Calu3 (cell line): ENCODE results near the gene NEMP2. TPM values are rescaled to one million over a fixed set of nuclear protein-coding genes. Genes with fewer than 3 reads are reported as not detected.
A peak's percentile ranks its signal among the peaks of the same experiment; 100 is the strongest.

ENCODE experiments used
- BruUV-seq: library from RNA; stranded (reverse); fragments of 400-500 nt; replicated peaks from 2 replicates; lab custom pipeline; 2021; lab: Mats Ljungman, UMichigan
- CTCF ChIA-PET: fragments of 300-600 bp; sonication (Branson Sonifier 250); formaldehyde crosslinking; loops from one replicate; lab custom pipeline; 2022; ENCODE audit warnings: antibody characterized with exemption; lab: Charles Lee
- DNase-seq: peaks from one replicate; pipeline ENCODE4 v3.0.0; 2022
- H3K27ac Mint-ChIP-seq: one replicate; pipeline ENCODE4 v1.8.0; 2022; ENCODE audit warnings: mixed read lengths; ENCODE audit not compliant: unreplicated experiment
- H3K27me3 Mint-ChIP-seq: one replicate; pipeline ENCODE4 v1.8.0; 2022; ENCODE audit warnings: mixed read lengths; ENCODE audit not compliant: unreplicated experiment
- H3K36me3 Mint-ChIP-seq: one replicate; pipeline ENCODE4 v1.8.0; 2022; ENCODE audit warnings: mild to moderate bottlenecking, moderate library complexity, mixed read lengths; ENCODE audit not compliant: insufficient read depth, unreplicated experiment
- H3K4me1 Mint-ChIP-seq: one replicate; pipeline ENCODE4 v1.8.0; 2022; ENCODE audit warnings: mild to moderate bottlenecking, low read depth, mixed read lengths; ENCODE audit not compliant: unreplicated experiment
- H3K4me3 Mint-ChIP-seq: one replicate; pipeline ENCODE4 v1.8.0; 2022; ENCODE audit warnings: mild to moderate bottlenecking, low read depth, moderate library complexity, mixed read lengths; ENCODE audit not compliant: unreplicated experiment
- H3K9me3 Mint-ChIP-seq: one replicate; pipeline ENCODE4 v1.8.0; 2022; ENCODE audit warnings: low read depth, mixed read lengths; ENCODE audit not compliant: unreplicated experiment
- intact Hi-C: fragments of 100-400 bp; cut with micrococcal nuclease; formaldehyde crosslinking; loops from one replicate; pipeline ENCODE4 v1.10.0; 2022; ENCODE audit not compliant: unreplicated experiment
- total RNA-seq: library from RNA; stranded (reverse); gene quantifications from 2 replicates; pipeline ENCODE4 v1.2.3, GENCODE V29; 2022
- TF ChIP-seq, protein P1 (sequence below): fragments of 200-600 bp; IDR thresholded peaks from one replicate; pipeline ENCODE4 v1.8.0; 2022; ENCODE audit warnings: antibody characterized with exemption; ENCODE audit not compliant: unreplicated experiment

Gene NEMP2
- total RNA-seq, 1 experiment from 2014 or later, result 10.2 TPM

DNA sequence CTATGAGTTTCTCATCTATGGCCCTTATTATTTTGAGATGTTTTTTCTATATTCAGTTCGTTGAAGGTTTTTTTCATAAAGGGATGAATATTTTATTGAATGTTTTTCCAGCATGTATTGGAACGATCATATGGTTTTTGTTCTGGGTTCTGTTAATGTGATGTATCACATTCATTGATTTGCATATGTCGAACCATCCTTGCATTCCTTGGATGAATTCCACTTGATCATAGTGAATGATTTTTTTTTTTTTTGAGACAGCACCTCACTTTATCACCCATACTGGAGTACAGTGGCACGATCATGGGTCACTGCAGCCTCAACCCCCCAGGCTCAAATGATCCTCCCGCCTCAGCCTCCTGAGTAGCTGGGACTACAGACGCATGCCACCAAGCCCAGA is 5.5 kb upstream of the NEMP2 start:
- H3K4me3 Mint-ChIP-seq, result no peak overlapping the region
- TF ChIP-seq, protein P1, sequence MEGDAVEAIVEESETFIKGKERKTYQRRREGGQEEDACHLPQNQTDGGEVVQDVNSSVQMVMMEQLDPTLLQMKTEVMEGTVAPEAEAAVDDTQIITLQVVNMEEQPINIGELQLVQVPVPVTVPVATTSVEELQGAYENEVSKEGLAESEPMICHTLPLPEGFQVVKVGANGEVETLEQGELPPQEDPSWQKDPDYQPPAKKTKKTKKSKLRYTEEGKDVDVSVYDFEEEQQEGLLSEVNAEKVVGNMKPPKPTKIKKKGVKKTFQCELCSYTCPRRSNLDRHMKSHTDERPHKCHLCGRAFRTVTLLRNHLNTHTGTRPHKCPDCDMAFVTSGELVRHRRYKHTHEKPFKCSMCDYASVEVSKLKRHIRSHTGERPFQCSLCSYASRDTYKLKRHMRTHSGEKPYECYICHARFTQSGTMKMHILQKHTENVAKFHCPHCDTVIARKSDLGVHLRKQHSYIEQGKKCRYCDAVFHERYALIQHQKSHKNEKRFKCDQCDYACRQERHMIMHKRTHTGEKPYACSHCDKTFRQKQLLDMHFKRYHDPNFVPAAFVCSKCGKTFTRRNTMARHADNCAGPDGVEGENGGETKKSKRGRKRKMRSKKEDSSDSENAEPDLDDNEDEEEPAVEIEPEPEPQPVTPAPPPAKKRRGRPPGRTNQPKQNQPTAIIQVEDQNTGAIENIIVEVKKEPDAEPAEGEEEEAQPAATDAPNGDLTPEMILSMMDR, result no peak
- CTCF ChIA-PET, result no interaction called here
- H3K27me3 Mint-ChIP-seq, result no peaks in the 10 kb centered on the region
- H3K36me3 Mint-ChIP-seq, result peaks cover 3% of the 10 kb centered on the region
- no TSS peak for BruUV-seq
- H3K27ac Mint-ChIP-seq, result no peak overlapping the region
- intact Hi-C loops, result no loop called here
- DNase-seq, result no peak
- peaks cover 20% of the 10 kb centered on the region for H3K9me3 Mint-ChIP-seq
- H3K4me1 Mint-ChIP-seq, result peaks cover 11% of the 10 kb centered on the region

GRCh38 chr2:190538201-190538600 is 3.7 kb upstream of the NEMP2 start:
- BruUV-seq, result no TSS peak
- CTCF ChIA-PET, result interaction anchor here (0.6 kb wide), 1 partner anchor 194 kb away, joined by 3 read pairs; no protein-coding TSS in a partner anchor
- no peak overlapping the region for H3K4me3 Mint-ChIP-seq
- TF ChIP-seq, protein P1, result no peak
- H3K36me3 Mint-ChIP-seq, result peaks cover 19% of the 10 kb centered on the region
- peaks cover 20% of the 10 kb centered on the region for H3K9me3 Mint-ChIP-seq
- peaks cover 20% of the 10 kb centered on the region for H3K4me1 Mint-ChIP-seq
- intact Hi-C loops, result loop anchor here (5.0 to 10.0 kb wide), 2 partner anchors 34 to 107 kb away; partner anchors contain the start of gene NAB1
- DNase-seq, result no peak
- H3K27ac Mint-ChIP-seq, result no peak overlapping the region
- no peaks in the 10 kb centered on the region for H3K27me3 Mint-ChIP-seq

GRCh38 chr2:190537765-190538164 is 3.2 kb upstream of the NEMP2 start:
- Mint-ChIP-seq H3K27ac (no peak overlapping the region), H3K9me3 (peaks cover 20% of the 10 kb centered on the region), H3K4me3 (no peak overlapping the region), H3K27me3 (no peaks in the 10 kb centered on the region), H3K4me1 (peaks cover 21% of the 10 kb centered on the region), H3K36me3 (peaks cover 19% of the 10 kb centered on the region)
- CTCF ChIA-PET, result interaction anchor here (0.6 kb wide), 1 partner anchor 193 kb away, joined by 3 read pairs; no protein-coding TSS in a partner anchor
- intact Hi-C loops, result loop anchor here (5.0 to 10.0 kb wide), 2 partner anchors 35 to 107 kb away; partner anchors contain the start of gene NAB1
- DNase-seq, result no peak
- TF ChIP-seq, protein P1, result no peak
- no TSS peak for BruUV-seq

DNA sequence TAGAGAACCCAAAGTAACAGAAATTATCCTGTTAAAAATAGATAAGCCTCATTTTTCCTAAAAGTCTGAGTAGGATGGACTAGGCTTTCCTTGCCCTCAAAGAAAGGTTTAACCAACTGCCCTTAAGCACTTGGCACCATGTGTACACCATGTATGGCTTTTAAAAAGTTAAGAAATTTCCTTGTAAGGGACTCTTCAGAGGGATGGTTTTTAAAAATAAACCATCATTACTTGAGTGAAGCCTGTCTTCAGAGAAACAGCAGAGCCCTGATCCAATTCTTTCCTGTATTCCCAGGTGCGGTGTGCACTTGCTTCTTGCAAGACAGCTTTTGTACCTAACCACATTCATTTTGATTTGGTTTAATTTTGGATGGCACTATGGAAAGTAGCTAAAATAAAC is 1.1 kb upstream of the NEMP2 start:
- intact Hi-C loops, result loop anchor here (5.0 to 10.0 kb wide), 2 partner anchors 37 to 109 kb away; partner anchors contain the start of gene NAB1
- TF ChIP-seq, protein P1, result no peak
- H3K9me3 Mint-ChIP-seq, result peaks cover 13% of the 10 kb centered on the region
- no peak overlapping the region for H3K27ac Mint-ChIP-seq
- H3K4me1 Mint-ChIP-seq, result peaks cover 26% of the 10 kb centered on the region
- no peak for DNase-seq
- H3K27me3 Mint-ChIP-seq, result no peaks in the 10 kb centered on the region
- CTCF ChIA-PET, result no interaction called here
- H3K4me3 Mint-ChIP-seq, result peak overlapping the region; percentile 82
- peaks cover 19% of the 10 kb centered on the region for H3K36me3 Mint-ChIP-seq
- BruUV-seq, result no TSS peak
